Right cardiac atrium (tissue), 5 donors: Measurements from ENCODE around the gene PRAMEF10. TPM values are rescaled to one million over a fixed set of nuclear protein-coding genes. Genes with fewer than 3 reads are reported as not detected.
"Not testable (repeated sequence)": the region's sequence is repeated elsewhere in the genome, so short reads cannot be mapped to it uniquely, and the experiment has no call there.

Source experiments
- ATAC-seq, 2 donors: fragments of 200-7000 bp; cut with Tn5 transposase; one replicate each; pipeline versions ENCODE4 v1.8.0 to v1.9.1; 2020; ENCODE audit warnings: moderate library complexity in 2 of 2, mild to moderate bottlenecking in 1 of 2
- DNase-seq, 3 donors: peaks; one replicate each; pipeline ENCODE4 v3.0.0-alpha.2; 2020
- H3K27ac ChIP-seq: one replicate; pipeline ENCODE4 v1.5.1; 2013; ENCODE audit warnings: mild to moderate bottlenecking, low read length, control low read depth, moderate library complexity
- H3K27me3 ChIP-seq: one replicate; pipeline ENCODE4 v1.6.1; 2013; ENCODE audit not compliant: control insufficient read depth, insufficient read depth
- H3K4me1 ChIP-seq: one replicate; pipeline ENCODE4 v1.6.1; 2013; ENCODE audit warnings: low read length; ENCODE audit not compliant: control insufficient read depth, insufficient read depth
- H3K4me3 ChIP-seq: one replicate; pipeline ENCODE4 v1.5.1; 2013; ENCODE audit warnings: low read length, control low read depth
- H3K9me3 ChIP-seq: one replicate; pipeline ENCODE4 v1.6.1; 2013; ENCODE audit warnings: low read length; ENCODE audit not compliant: control insufficient read depth
- WGBS: extraction: QIAGEN DNeasy Blood & Tissue Kit; methylation state at CpG from one replicate; pipeline ENCODE4 v1.1.7; 2013; 5-methylcytosine and 5-hydroxymethylcytosine counted together
- intact Hi-C, 4 donors: fragments of 100-400 bp; cut with DNase I; formaldehyde crosslinking; loops; one replicate each; pipeline versions ENCODE4 v1.11.0 to v1.14.0; 2022 to 2023
- long read RNA-seq, 4 donors: library from polyadenylated mRNA; unstranded; transcript quantifications; one replicate each; pipeline ENCODE4 v2.0.0, GENCODE V29; 2020 to 2021
- polyA plus RNA-seq: library from polyadenylated mRNA; stranded (reverse); fragments of 200-250 nt; gene quantifications from one replicate; pipeline ENCODE4 v1.2.3, GENCODE V29; 2013
- total RNA-seq, 4 donors: library from RNA; stranded (reverse); fragmentation: NEBNext Ultra II Directional; extraction: Animal tissue kit (Norgen Biotek cat#: 25700); gene quantifications; one replicate each; pipeline ENCODE4 v1.2.1, GENCODE V29; 2021
- donor health status: healthy with polysubstance abuse.
- donor health status: DM: no; HTN: yes; CAD: no.
- donor health status: DM: no; HTN: no; CAD: no.
- donor health status: DM: no; HTN: yes; CAD: no; lungs with severe emphysema.
- donor health status: DM: yes; HTN: yes; CAD: no.

The PRAMEF10 gene
- total RNA-seq: not detected
- polyA plus RNA-seq: not detected
- long read RNA-seq, donor 1: 0 reads
- long read RNA-seq, donor 2: 0 reads
- long read RNA-seq, donor 3: 0 reads
- long read RNA-seq, donor 4: 0 reads

DNA sequence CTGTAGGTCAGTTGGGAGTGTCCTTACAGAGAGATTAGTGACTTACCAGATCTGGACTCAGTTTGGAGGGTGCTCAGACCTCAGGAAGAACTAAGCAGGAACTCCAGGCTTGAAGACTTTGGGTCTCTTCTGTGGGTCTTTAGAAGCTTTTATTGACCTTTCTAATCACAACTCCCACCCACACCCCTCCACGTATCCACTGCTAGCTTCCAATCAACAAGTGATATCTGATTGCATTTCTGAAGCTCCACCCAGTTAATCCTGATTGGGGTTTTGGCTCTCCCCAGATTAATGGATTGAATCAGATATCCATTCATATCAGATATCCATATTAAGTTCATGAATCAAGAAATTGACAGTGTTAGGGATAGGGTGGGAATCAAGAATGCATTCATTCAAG lies at the start of gene PRAMEF10:
TSS of gene PRAMEF10 (minus strand) at position 101 of the 400 bp plus-strand sequence. CDS start 2,423 bp downstream, outside the sequence.
- H3K4me1 ChIP-seq, H3K27me3 ChIP-seq, intact Hi-C loops, H3K4me3 ChIP-seq, H3K9me3 ChIP-seq, H3K27ac ChIP-seq, ATAC-seq, DNase-seq: not testable (repeated sequence)
- 40% methylated on average over 1 of the region's 1 CpG for WGBS

DNA sequence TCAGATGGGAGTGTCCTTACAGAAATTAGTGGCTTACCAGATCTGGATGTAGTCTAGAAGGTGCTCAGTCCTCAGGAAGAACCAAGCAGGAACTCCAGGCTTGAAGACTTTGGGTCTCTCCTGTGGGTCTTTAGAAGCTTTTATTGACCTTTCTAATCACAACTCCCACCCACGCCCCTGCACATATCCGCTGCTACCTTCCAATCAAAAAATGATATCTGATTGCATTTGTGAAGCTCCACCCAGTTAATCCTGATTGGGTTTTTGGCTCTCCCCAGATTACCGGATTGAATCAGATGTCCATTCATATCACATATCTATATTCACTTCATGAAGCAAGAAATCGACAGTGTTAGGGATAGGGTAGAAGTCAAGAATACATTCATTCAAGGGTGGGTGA lies 49.4 kb upstream of the PRAMEF10 start, which contains the start of gene PRAMEF6:
TSS of gene PRAMEF6 (minus strand) at position 101 of the 400 bp plus-strand sequence. CDS start 5,062 bp downstream, outside the sequence.
- H3K4me3 ChIP-seq, DNase-seq, H3K9me3 ChIP-seq, intact Hi-C loops, H3K27ac ChIP-seq, H3K4me1 ChIP-seq, H3K27me3 ChIP-seq, ATAC-seq: not testable (repeated sequence)
- WGBS: 89% methylated on average over 2 of the region's 4 CpGs

GRCh38 chr1:12924368-12924767 lies 26.3 kb upstream of the PRAMEF10 start:
- intact Hi-C loops, H3K9me3 ChIP-seq, H3K4me1 ChIP-seq, H3K27me3 ChIP-seq, ATAC-seq, H3K4me3 ChIP-seq, H3K27ac ChIP-seq, DNase-seq: not testable (repeated sequence)
- 42% methylated on average over 3 of the region's 5 CpGs for WGBS

GRCh38 chr1:12921749-12922148 lies 23.7 kb upstream of the PRAMEF10 start:
- intact Hi-C loops, DNase-seq, H3K4me1 ChIP-seq, H3K9me3 ChIP-seq, ATAC-seq, H3K4me3 ChIP-seq, H3K27ac ChIP-seq, H3K27me3 ChIP-seq: not testable (repeated sequence)
- WGBS: 70% methylated on average over 2 of the region's 2 CpGs

DNA sequence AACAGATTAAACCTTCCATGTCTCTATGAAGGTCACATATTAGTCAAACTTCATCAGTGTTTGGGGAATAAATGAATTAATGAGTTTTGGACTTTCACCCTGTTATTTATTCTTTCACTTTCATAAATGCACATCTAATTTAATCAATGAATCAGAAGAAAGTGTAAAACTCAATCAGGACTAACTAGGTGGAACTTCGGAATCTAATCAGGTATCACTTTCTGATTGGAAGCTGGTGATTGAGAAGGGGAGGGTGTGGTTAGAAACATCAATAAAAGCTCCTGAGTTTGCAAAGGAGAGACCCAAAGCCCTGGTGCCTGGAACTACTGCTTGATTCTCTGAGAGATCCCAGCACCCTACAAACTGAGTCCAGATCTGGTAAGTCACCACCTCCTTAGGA lies 18.2 kb upstream of the PRAMEF10 start, which contains the start of gene PRAMEF7:
TSS of gene PRAMEF7 (plus strand) at position 301 of the 400 bp plus-strand sequence. CDS start 1,083 bp downstream, outside the sequence.
- DNase-seq, ATAC-seq, H3K4me1 ChIP-seq, intact Hi-C loops, H3K9me3 ChIP-seq, H3K27me3 ChIP-seq, H3K4me3 ChIP-seq, H3K27ac ChIP-seq: not testable (repeated sequence)
- no CpG with 5 or more reads among the region's 1 CpG for WGBS

GRCh38 chr1:12903793-12904572 lies 5.9 kb upstream of the PRAMEF10 start:
- H3K27ac ChIP-seq, H3K27me3 ChIP-seq, DNase-seq, intact Hi-C loops, H3K4me3 ChIP-seq, H3K4me1 ChIP-seq, H3K9me3 ChIP-seq, ATAC-seq: not testable (repeated sequence)
- WGBS: 76% methylated on average over 4 of the region's 5 CpGs

- H3K9me3 ChIP-seq, H3K27ac ChIP-seq, H3K27me3 ChIP-seq, H3K4me1 ChIP-seq, intact Hi-C loops, H3K4me3 ChIP-seq, DNase-seq, ATAC-seq: not testable (repeated sequence)
Observed at GRCh38 chr1:12899186-12899585, 1.1 kb upstream of the PRAMEF10 start.

GRCh38 chr1:12886101-12886500 lies 12.0 kb downstream of the PRAMEF10 start, which contains the start of gene PRAMEF4:
PRAMEF4 (minus strand) TSS chr1:12886201; CDS start chr1:12883394, 2,807 bp downstream.
- H3K4me3 ChIP-seq, H3K27me3 ChIP-seq, H3K27ac ChIP-seq, intact Hi-C loops, DNase-seq, ATAC-seq, H3K4me1 ChIP-seq, H3K9me3 ChIP-seq: not testable (repeated sequence)
- 64% methylated on average over 3 of the region's 3 CpGs for WGBS

- H3K27ac ChIP-seq, ATAC-seq, H3K27me3 ChIP-seq, H3K4me3 ChIP-seq, DNase-seq, H3K4me1 ChIP-seq, H3K9me3 ChIP-seq, intact Hi-C loops: not testable (repeated sequence)
- WGBS: 86% methylated on average over 3 of the region's 4 CpGs
Observed at GRCh38 chr1:12878453-12878852, 19.6 kb downstream of the PRAMEF10 start.

DNA sequence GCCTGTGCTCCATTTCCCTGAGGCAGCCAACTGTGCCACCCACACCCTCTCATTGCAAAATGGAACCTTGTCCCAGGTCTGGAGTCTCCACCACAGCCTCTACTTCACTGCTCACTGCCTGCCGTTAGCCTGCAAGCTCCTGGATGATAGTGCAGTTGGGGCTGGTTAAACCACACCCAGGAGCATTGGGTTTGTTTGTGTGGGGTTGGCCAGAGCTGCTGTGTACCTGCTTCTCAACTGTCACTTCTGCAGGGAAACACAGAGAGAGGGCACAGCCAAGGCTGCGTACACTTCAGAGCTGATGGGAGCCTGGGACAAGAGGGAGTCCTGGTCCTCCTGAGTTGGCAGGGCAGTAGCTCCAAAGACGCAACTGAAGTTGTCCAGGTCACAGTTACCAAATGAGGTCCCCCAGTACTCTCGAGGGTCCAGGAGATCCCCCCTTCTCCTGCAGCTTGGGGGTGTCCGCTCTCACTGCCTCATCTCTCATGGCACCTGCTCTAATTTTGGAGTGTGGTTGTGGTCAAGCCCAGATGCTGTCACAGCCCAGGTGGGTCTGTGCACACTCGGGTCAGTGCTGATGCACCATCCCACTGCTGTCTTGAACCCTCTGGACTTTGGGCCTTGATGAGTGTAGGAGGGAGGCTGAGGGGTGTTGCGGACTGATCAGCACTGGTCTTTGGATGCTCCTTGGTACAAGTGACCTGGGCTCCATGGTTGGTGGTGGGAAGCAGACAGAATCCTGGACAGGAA lies 34.8 kb downstream of the PRAMEF10 start:
- intact Hi-C loops, H3K27ac ChIP-seq, H3K27me3 ChIP-seq, DNase-seq, H3K4me1 ChIP-seq, H3K4me3 ChIP-seq, ATAC-seq, H3K9me3 ChIP-seq: not testable (repeated sequence)
- WGBS: 85% methylated on average over 4 of the region's 7 CpGs

DNA sequence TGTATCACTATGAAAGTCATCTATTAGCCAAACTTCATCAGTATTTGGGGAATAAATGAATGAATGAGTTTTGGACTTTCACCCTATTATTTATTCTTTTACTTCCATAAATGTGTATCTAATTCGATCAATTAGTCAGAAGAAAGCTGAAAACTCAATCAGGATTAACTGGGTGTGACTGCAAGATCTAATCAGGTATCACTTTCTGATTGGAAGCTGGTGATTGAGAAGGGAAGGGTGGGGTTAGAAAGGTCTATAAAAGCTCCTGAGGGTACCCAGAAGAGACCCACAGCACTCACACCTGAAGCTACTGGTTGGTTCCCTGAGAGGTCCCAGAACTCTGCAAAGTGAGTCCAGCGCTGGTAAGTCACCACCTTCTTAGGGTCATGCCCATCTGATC lies 41.3 kb downstream of the PRAMEF10 start, which contains the start of gene PRAMEF2:
TSS of gene PRAMEF2 (plus strand) at position 301 of the 400 bp plus-strand sequence. CDS start 1,924 bp downstream, outside the sequence.
- DNase-seq, ATAC-seq, H3K27me3 ChIP-seq, H3K4me1 ChIP-seq, H3K27ac ChIP-seq, H3K9me3 ChIP-seq, intact Hi-C loops, H3K4me3 ChIP-seq: not testable (repeated sequence)
- 73% methylated on average over 2 of the region's 2 CpGs for WGBS
